HG02610 (cell line): ENCODE data around the gene UBE2A.

ENCODE experiments used
- ATAC-seq: cut with Tn5 transposase; IDR thresholded peaks from one replicate; pipeline ENCODE4 v1.9.1; 2021; ENCODE audit warnings: mild to moderate bottlenecking, moderate library complexity; ENCODE audit not compliant: unreplicated experiment

The UBE2A gene

DNA sequence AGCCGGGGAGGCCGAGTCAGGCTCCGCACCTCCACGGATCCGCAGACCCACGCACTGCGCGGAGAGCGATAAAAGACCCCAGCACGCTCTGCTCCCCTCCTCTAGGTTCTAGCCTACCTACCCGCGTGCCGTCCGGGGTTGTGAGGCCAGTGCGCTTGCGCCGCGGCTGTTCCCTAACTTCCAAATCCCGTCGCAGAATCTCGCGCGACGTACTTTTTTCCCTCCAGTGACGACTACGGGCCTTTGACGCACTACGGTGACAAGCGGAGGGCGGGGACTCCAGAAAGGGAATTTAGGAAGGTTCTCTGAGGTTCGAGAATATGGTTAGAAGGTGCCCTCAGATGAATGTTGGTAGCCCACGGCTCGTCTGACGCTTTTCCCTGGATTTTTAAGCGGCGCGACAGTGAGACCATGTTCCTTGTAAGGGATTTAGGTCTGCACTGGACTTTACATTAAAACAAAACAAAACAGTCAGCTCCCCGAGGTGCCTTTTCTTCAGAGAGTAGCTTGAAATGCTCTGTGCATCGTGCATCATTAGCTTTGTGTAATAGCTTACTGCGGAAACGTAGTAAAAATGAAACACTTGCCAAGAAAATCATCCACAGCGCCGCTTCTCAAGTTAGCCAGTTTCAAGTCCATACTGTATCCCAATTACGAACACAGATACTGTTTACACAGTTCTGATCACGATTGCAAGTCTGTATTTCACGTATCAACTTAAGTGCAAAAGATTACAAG, 32.1 kb downstream of the UBE2A start, which contains the start of gene NKRF:
NKRF (minus strand) TSS at position 145 of the 738 bp plus-strand sequence.
- peak; percentile 88 for ATAC-seq

DNA sequence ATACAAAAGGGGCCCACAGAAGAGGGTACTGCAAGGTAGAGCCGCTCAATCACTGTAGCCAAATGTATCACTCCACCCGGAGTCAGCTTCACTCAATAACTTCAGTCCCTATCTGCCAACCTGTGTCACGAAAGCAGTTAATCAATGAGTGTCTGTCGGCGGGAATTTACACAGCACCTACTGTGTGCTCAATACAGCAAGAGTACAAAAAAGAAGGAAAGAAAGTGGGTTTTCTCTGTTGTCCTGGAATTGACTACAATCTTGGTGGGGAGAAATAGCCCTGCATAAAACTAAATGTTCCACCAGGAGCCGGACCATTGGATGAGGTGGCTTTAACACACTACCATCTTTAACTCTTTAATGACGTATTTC, 32.6 kb downstream of the UBE2A start:
- no peak for ATAC-seq

DNA sequence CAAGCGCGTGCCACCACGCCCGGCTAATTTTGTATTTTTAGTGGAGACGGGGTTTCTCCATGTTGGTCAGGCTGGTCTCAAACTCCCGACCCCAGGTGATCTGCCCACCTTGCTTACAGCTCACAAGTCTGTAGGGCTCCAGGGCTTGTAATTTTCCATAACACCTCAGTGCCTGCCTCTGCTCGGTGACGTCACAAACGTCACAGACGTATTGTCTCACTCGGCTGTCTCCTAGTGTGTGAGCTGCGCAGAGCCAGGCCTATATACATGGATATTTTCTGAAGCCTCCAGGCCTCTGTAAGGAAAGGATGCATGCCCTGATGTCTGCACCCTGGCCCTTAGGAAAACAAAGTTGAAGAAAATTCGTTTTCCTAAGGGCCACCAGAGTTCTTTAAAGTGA, 40.4 kb downstream of the UBE2A start:
- ATAC-seq: no peak

DNA sequence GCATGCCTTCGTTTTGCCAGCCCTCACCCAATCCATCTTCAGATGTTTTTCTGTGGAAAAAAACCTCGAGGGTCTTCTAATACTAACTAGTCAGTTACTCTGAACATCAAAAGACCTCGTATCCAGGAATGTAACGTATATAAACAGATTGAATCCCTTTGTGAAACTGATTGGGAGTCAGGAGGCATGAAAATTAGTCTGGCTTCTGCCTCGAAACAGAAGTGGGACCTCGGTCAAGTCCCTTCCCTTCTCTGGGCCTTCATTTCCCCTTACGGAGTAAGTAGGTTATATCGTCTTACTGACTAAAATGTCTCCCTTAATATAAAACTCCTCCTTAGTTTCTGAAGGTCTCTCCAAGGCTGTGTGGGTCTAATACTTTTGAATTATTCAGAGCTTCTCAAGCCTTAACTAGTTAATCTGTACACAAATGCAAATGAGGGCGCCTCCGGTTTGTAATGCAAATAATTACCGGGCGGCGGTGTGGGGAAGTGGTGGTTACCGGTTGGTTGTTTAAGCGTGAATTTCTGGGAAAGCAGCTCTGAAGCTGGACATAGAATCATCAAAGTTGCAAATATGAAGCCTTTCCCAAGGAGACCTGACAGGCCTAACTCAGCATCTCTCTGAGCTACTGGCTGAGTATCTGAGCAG, 43.3 kb downstream of the UBE2A start:
- peak; percentile 63 for ATAC-seq

DNA sequence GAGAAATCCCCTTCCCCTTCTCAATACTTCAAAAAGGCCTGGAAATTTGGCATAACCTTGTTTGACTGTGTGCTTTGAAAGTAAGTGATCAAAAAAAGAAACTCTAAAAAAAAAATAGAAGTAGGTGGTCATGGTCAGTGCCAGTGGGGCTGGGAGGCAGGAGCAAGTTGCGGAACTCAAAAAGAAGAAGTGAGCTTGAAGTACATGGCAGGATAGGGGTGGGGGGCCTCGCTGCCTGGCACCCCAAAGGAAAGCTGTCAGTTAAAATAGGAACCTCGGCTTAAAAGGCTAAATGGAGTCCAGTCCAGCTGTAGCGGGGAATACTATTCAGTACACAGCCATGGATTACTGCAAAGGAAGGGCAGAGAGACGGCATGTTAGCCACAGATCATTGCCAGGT, 44.1 kb downstream of the UBE2A start:
- ATAC-seq: peak; percentile 33

DNA sequence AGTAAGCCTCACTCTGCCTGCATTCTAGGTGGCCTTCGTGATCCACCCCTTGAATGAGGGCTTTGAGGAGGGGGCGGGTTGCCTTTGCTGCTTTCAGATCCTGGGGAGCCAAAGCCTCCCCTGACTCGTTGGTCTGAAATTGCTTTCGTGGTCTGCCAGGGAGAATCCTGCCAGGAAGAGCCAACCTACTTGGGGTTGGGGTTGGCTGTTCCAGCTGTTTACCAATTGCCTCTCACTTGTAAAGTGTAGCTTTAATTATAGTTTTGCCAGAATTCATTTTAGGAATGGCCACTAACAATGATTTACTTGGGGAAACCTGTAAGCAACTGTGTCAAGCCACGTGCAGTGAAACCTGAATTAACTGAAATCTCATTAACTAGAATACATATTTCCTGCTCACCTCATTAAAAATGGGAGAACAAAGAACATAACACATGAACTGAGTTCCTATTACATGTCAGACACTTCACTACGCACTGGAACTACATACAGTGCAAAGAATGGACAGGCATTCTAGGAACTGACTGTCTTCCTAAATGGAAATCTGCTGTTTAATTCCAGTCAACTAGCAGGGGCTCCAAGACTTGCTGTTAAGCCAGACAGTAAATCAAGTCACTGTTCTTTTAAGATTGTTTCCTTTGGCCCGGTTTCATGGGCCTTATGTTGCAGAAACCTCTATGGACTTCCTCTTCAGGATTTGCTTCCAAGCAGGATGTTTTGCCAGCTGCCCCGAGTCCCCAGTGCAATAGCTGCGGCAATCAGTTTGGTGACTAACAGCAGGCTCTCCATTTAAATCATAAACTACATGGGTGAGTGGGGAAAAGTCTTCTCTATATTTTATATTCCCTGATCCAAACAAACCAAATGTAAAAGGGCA, 48.2 kb downstream of the UBE2A start:
- ATAC-seq: no peak

DNA sequence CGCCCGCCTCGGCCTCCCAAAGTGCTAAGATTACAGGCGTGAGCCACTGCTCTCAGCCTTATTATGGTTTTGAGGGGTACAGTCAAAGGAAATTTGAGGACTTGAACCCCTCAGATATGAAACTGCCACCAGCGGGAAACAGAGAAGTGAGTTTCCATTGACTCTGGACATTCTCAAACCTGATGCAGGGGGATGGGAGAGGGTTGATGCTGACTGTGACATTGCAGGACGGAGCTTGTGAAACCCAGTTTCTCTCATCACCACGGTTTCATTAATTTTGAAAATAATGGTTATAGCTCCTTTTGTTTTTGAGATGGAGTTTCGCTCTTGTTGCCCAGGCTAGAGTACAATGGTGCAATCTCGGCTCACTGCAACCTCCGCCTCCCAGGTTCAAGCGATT, 50.1 kb downstream of the UBE2A start:
- ATAC-seq: no peak

DNA sequence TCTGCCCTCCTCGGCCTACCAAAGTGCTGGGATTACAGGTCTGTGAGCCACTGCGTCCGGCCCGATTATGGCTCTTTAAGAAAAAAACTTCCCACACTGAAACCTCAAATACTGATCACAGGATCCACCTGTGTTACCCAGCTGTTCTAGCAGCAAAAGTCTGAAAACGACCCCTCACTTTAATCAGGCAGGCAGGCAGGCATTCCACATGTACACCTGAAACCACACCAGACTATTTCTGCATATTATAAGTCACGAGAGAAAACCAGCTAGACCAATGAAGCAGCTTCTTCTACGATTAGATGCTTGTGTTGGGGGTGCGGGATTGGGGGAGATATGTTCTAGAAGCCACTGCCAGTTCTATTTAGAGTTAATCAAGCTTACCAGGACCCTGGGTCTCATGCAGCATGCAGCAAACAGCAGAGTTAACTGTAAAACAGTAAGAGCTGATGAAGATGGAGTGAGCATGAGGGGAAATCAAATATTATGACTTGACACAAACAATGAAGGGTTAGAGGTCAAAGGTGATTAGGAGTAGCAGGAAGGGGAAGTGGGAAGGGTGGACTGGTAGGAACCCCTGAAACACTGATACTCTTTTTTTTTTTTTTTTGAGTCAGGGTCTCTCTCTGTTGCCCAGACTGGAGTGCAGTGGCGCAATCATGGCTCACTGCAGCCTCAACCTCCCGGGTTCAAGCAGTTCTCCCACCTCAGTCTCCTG, 50.7 kb downstream of the UBE2A start:
- no peak for ATAC-seq

DNA sequence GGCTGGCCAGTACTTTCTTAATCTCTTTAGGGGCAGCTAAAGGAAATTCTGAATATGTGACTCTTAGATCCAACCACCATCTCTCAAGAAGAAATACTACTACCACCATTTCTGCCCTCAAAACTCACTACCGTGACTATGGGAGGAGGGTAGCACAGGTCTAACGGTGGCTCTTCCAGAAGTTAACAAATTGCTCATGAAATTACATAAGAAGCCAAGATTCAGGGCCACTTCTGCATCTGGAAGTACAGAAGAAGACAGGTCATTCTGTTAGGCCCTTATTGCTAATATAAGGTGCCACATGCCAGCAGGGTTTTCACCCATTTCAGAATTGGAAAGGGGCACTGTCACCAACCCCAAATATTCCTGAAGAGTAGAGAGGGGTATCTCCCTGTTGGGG, 51.5 kb downstream of the UBE2A start:
- ATAC-seq: no peak
